ENCODE results near the gene CCDC93. TPM values are rescaled to one million over a fixed set of nuclear protein-coding genes. Genes with fewer than 3 reads are reported as not detected.

CCDC93 gene
- total RNA-seq, 2 donors from 2014 or later = 33.5 to 37.8 TPM

- Histone ChIP-seq H3K4me1 (no peaks in the 10 kb centered on the region), H3K9me3 (no peaks in the 10 kb centered on the region), H3K27me3 (no peaks in the 10 kb centered on the region), H3K9ac (ENCODE audit: low read depth in 2 of 2, low read length in 2 of 2) (no peak overlapping the region), H3K27ac (no peak overlapping the region), H3K4me3 (no peak overlapping the region), H3K36me3 (peaks cover 4% of the 10 kb centered on the region)
- no peak for TF ChIP-seq CTCF (IDR thresholded peaks at IDR 0.05)
- intact Hi-C loops (cut with DNase I) = loop anchor here (10.0 kb wide), 1 partner anchor 45 kb away; no protein-coding TSS in a partner anchor
- DNase-seq = no peak
These were observed 23.9 kb downstream of the CCDC93 start for GRCh38 chr2:117989854-117990438.

- Histone ChIP-seq H3K4me1 (no peaks in the 10 kb centered on the region), H3K27ac (no peak overlapping the region), H3K9ac (ENCODE audit: low read depth in 2 of 2, low read length in 2 of 2) (no peak overlapping the region), H3K36me3 (peaks cover 1% of the 10 kb centered on the region), H3K4me3 (no peak overlapping the region), H3K9me3 (no peaks in the 10 kb centered on the region), H3K27me3 (no peaks in the 10 kb centered on the region)
- TF ChIP-seq CTCF (IDR thresholded peaks at IDR 0.05) = no peak
- DNase-seq = no peak
- intact Hi-C loops (cut with DNase I) = no loop called here
These were observed 26.7 kb downstream of the CCDC93 start for GRCh38 chr2:117987121-117987520.

GRCh38 chr2:117985092-117985491 lies 28.8 kb downstream of the CCDC93 start:
- Histone ChIP-seq H3K9ac (ENCODE audit: low read depth in 2 of 2, low read length in 2 of 2) (no peak overlapping the region), H3K27me3 (no peaks in the 10 kb centered on the region), H3K4me1 (no peaks in the 10 kb centered on the region), H3K36me3 (no peaks in the 10 kb centered on the region), H3K27ac (no peak overlapping the region), H3K9me3 (no peaks in the 10 kb centered on the region), H3K4me3 (no peak overlapping the region)
- DNase-seq = no peak
- intact Hi-C loops (cut with DNase I) = no loop called here
- TF ChIP-seq CTCF (IDR thresholded peaks at IDR 0.05) = no peak

- no peak for TF ChIP-seq CTCF (IDR thresholded peaks at IDR 0.05)
- Histone ChIP-seq H3K36me3 (no peaks in the 10 kb centered on the region), H3K9me3 (no peaks in the 10 kb centered on the region), H3K4me1 (no peaks in the 10 kb centered on the region), H3K9ac (ENCODE audit: low read depth in 2 of 2, low read length in 2 of 2) (no peak overlapping the region), H3K27me3 (no peaks in the 10 kb centered on the region), H3K27ac (no peak overlapping the region), H3K4me3 (no peak overlapping the region)
- no peak for DNase-seq
- intact Hi-C loops (cut with DNase I) = no loop called here
These were observed 29.7 kb downstream of the CCDC93 start for GRCh38 chr2:117984208-117984607.

- Histone ChIP-seq H3K4me1 (no peaks in the 10 kb centered on the region), H3K9ac (ENCODE audit: low read depth in 2 of 2, low read length in 2 of 2) (no peak overlapping the region), H3K36me3 (peaks cover 2% of the 10 kb centered on the region), H3K4me3 (no peak overlapping the region), H3K9me3 (no peaks in the 10 kb centered on the region), H3K27me3 (no peaks in the 10 kb centered on the region), H3K27ac (no peak overlapping the region)
- no peak for DNase-seq
- intact Hi-C loops (cut with DNase I) = no loop called here
- TF ChIP-seq CTCF (IDR thresholded peaks at IDR 0.05) = no peak
These were observed 30.8 kb downstream of the CCDC93 start for GRCh38 chr2:117983040-117983439.

Measured in colonic mucosa (tissue), 4 donors.